Measurements from ENCODE around the gene POP4. TPM values are rescaled to one million over a fixed set of nuclear protein-coding genes. Genes with fewer than 3 reads are reported as not detected.

Gene POP4
- polyA plus RNA-seq, 4 donors = 53.3 to 72.5 (median 61.8) TPM

- no peak for DNase-seq (ENCODE audit: low read depth in 4 of 4, low spot score in 3 of 4)
Observed at GRCh38 chr19:29660835-29661234, 54.8 kb downstream of the POP4 start.

- no peak for DNase-seq (ENCODE audit: low read depth in 4 of 4, low spot score in 3 of 4)
Observed at GRCh38 chr19:29662278-29662603, 56.2 kb downstream of the POP4 start.

- no peak for DNase-seq (ENCODE audit: low read depth in 4 of 4, low spot score in 3 of 4)
Observed at GRCh38 chr19:29662604-29663404, 56.7 kb downstream of the POP4 start.

- DNase-seq (ENCODE audit: low read depth in 4 of 4, low spot score in 3 of 4) = no peak
Observed at GRCh38 chr19:29663861-29664752, 58.0 kb downstream of the POP4 start.

- no peak for DNase-seq (ENCODE audit: low read depth in 4 of 4, low spot score in 3 of 4)
Observed at GRCh38 chr19:29664753-29665214, 58.7 kb downstream of the POP4 start.

GRCh38 chr19:29665215-29665825, 59.2 kb downstream of the POP4 start, which contains the start of gene PLEKHF1:
Gene PLEKHF1 (plus strand): TSS chr19:29665461. CDS start chr19:29673840, 8,379 bp downstream.
- peak in 1 of 4 donors; percentile 66 for DNase-seq (ENCODE audit: low read depth in 4 of 4, low spot score in 3 of 4)

GRCh38 chr19:29665826-29666577, 59.9 kb downstream of the POP4 start:
- no peak for DNase-seq (ENCODE audit: low read depth in 4 of 4, low spot score in 3 of 4)

Other genes starting within 250 kb of the POP4 start
- 1 to 10 TPM in 1 of 4 donors, under 1 TPM in 3; 0.47 to 1.6 (median 0.65) TPM for gene VSTM2B, start 80.3 kb upstream of the POP4 start, polyA plus RNA-seq (ENCODE audit: insufficient read length in 4 of 4)
- gene PLEKHF1, start 59.2 kb downstream of the POP4 start, polyA plus RNA-seq (ENCODE audit: insufficient read length in 4 of 4) = 1 to 10 TPM; 1.2 to 3.3 (median 1.8) TPM
- 10 to 100 TPM; 22.4 to 29.3 (median 25.9) TPM for gene C19orf12, start 109.0 kb downstream of the POP4 start, polyA plus RNA-seq (ENCODE audit: insufficient read length in 4 of 4)
- 10 to 100 TPM in 1 of 4 donors, 1 to 10 TPM in 3; 8.3 to 10.6 (median 9.6) TPM for gene CCNE1, start 205.7 kb downstream of the POP4 start, polyA plus RNA-seq (ENCODE audit: insufficient read length in 4 of 4)

All from left renal pelvis (tissue), 4 donors.